Hematopoietic multipotent progenitor cell treated with erythropoietin and hydrocortisone succinate and interleukin-3 and kit ligand, for 4 days (in vitro differentiated cells): ENCODE data around the gene ZNF668.
"Not testable (repeated sequence)": the region's sequence is repeated elsewhere in the genome, so short reads cannot be mapped to it uniquely, and the experiment has no call there.

ENCODE experiments used
- DNase-seq: peaks from one replicate; pipeline ENCODE4 v3.0.0-alpha.2; 2015

Gene ZNF668

DNA sequence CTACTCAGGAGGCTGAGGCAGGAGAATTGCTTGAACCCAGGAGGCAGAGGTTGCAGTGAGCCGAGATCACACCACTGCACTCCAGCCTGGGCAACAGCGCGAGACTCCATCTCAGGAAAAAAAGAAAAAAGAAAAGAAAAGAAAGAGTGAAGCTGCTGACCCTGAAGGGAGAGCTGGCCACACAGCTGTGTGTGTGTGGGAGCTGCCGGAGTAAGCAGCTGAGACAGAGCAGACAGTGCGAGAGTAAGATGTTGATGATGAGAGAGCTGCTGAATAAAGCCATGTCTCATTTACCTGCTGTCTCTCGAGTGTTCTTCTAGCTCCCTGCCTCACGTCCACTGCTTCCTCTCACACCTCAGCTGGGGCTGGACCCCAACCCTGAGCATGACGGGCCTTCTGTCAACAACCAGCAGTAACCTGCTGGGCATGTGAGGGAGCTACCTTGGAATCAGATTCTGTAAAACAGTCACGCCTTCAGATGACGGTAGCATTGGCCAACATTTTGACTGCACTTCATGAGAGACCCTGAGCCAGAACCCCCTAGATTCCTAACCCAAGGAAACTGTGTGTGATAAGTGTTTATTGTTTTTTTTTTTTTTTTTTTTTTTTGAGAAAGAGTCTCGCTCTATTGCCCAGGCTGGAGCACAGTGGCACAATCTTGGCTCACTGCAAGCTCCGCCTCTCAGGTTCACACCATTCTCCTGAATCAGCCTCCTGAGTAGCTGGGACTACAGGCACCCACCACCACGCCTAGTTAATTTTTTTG, 27.0 kb upstream of the ZNF668 start:
- DNase-seq, result not testable (repeated sequence)

DNA sequence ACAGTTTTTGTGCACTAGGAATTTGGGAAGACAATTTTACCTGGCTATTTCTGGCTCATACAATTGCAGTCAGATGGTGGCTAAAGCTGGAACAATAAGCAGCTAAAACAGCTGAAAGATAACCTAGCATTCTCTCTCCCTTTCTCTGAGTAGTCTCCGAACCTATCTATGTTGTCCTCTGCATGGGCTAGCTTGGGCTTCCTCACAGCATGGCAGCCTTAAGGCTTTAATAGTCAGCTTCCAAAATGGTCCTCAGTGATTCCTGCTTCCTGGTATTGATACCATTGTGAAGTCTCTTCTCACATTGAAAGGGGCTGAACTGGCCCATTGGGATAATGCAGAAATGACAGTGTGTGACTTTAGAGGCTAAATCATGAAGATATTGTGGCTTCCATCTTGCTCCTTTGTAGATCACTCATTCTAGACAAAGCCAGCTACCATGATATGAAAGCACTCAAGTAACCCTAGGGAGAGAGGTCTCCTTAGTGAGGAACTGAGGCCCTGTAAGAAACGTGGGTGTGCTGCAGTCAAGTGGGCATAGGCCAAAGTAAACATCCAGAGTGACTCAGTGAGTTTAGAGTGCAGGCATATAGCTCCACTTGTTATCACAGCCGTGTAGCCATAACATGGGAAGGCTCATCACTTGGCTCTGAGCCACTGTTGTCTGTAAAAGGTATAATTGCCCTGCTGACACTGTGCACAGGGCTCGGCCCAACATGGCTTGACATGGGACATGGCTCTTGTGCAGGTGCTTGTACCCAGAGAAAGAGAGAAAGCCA, 26.0 kb upstream of the ZNF668 start:
- DNase-seq, result no peak

DNA sequence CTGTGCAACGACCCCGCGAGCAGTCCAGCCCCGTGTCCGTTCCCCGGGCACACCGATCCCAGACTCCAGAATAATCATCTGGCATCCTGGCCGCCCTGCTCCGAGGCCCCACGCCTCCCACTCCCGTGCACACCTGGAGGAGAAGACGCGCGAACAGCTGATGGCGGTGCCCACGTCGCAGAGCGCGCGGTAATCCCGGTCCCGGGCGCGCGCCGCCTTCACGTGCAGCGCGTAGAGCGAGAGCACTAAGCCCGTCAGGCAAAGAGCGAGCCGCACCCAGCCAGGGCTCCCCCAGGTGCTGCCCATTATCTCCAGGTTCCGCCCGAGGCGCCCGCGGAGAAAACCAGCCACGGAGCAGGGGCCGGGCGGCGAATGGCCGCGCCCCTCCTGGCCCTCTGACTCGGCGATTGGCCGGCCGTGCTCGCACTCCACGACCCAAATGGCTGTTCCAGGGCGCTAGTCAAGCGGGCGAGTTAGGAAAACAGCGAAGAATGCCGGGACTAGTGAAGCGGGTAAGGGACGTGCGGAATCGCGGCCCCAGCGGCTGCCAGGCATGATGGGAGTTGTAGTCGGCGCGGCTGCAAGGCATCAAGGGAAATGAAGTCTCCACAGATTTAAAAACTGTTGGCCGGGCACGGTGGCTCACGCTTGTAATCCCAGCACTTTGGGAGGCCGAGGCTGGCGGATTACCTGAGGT, 20.5 kb upstream of the ZNF668 start, which contains the start of gene VKORC1:
Gene VKORC1, minus strand, starts transcription at position 374 of the 697 bp plus-strand sequence. Its CDS starts 68 bp downstream, at position 306.
- DNase-seq, result peak; percentile 99

DNA sequence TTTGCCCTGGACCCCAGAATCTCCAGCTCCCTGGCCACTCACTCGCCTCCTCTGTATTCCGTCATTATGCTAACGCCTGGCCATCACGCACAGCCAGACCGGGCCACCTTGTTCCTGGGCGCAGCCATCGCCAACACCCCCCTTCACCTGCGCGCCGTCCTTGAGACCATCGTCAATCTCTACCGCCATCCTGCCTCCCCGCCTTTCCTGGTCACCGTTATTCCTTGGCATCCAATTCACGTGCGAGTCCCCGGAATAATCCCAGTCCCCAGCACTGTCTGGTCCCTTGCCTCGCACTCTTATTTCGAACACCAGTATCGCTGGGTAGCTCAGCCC, 20.0 kb upstream of the ZNF668 start:
- DNase-seq, result peak; percentile 25

DNA sequence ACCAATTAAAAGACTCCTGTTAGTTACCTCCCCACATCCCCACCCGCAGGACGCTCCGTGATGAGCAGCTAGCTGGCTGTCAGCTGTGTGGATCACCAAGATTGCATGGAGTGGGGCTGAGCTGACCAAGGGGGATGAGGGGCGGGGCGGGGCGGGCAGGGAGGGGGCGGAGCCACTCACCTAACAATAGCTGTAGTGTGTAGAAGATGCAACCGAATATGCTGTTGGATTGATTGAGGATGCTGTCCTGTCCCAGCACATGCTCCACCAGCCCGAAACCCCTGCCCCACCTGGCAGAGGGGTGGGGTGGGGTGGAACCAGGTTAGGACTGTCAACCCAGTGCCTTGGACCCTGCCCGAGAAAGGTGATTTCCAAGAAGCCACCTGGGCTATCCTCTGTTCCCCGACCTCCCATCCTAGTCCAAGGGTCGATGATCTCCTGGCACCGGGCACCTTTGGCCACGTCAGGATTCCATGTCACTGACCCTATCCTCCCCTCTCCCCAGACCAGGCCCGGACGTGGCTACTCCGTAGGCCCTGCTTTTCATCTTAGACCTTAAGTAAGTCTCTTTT, 19.2 kb upstream of the ZNF668 start:
- DNase-seq, result peak; percentile 76

DNA sequence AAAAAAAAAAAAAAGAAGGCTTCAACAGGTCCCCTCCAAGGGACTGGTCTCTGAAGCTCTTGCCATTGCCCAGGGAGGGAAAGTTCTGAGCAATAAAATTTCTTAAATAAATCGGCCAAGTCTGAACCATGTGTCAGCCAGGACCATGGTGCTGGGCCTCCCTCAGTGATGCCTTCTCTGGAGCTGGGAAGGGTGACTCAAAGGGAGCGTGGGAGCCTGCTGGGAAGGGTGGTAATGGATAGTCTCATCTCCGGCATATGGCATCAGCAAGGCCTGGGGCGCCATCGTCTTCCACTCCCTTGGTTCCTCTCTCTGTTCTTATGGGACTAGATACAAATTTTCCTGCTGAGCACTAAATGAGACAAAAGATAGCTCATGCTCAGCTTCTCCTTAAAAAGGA, 18.3 kb upstream of the ZNF668 start:
- no peak for DNase-seq

DNA sequence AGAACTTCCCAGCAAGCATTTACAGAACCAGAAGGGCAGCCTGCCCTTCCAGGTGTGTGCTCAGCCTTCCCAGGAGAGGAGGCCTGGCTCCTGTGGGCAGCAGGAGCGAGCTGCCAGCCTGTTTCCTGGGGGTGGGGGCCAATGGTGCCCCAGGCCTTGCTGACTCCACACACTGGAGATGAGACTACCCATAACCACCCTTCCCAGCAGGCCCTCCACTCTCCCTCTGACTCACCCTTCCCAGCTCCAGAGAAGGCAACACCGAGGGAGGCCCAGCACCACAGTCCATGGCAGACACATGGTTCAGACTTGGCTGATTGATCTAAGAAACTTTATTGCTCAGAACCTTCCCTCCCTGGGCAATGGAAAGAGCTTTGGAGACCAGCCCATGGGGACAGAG, 16.5 kb upstream of the ZNF668 start:
- no peak for DNase-seq

DNA sequence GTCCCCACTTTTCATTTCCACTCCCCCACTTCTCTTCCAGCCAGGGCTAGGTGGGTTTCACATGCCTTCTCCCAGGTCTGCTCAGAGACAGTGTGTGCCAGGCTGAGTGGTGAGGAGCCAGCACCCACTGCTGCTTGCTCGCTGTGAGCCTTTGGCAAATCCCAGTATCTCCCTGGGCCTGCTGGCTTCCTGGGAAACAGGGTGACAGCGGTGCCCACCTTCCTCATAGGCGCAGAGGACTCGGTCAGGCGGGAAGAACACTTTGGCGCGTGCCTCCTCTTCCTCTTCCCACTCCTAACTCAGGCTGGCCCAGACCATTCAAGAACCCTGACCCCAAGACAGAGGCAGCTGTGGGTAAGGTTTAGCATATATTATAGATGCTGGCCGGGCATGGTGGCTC, 15.2 kb upstream of the ZNF668 start:
- DNase-seq, result no peak

DNA sequence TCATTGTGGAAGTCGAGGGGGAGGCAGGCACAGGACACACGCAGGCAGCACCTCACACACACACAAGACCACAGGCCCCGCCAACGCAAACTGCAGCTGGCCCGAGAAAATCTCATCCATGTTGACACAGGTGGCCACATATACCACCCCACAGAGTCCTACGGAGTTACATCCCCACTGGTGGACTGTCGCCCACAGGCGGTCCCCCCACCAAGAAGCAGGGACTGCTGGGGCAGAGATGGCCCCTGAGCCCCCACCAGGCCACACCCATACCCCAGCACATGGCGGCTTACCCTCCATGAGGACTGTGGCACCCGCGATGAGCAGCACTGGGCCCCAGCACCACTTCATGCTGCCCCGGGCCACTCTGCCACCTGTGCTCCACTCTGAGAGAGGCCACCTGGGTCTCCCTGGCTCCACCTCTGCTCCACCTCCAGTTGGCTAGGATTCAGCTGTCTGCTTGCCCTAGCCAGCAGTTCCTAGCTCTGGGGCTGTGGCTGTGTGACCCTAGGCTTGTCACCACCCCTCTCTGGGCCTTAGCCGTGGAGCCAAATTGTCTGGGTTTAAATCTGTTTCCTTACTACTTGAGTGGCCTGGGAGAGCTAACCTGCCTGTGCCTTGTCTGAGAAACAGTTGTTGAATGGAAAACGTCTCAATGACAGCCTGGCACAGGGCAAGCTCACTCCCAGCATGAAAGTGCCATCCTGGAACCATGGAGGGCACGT, 14.6 kb upstream of the ZNF668 start, which contains the start of gene PRSS53:
Gene PRSS53, minus strand, starts transcription at position 485 of the 725 bp plus-strand sequence. Its CDS starts 134 bp downstream, at position 351.
- no peak for DNase-seq

DNA sequence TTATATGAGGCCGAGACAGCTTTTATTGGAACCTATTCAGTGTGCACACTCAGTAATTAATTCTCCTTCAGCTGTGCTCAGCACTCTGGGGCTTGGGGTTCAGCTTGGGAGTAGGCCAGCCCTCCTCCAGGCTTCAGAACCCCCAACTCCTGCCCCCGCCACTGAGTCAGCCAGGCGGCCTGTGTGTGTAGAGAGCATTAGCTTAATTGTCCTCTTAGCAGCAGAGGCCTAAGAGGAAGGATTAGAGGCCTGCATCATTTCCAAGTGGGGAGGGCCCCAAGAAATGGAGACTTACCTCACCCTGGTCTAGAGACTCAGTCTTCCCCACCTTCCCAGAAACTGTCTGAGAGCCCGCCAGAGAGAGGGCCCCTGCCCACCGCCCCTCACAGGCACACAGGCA, 13.9 kb upstream of the ZNF668 start:
- no peak for DNase-seq

DNA sequence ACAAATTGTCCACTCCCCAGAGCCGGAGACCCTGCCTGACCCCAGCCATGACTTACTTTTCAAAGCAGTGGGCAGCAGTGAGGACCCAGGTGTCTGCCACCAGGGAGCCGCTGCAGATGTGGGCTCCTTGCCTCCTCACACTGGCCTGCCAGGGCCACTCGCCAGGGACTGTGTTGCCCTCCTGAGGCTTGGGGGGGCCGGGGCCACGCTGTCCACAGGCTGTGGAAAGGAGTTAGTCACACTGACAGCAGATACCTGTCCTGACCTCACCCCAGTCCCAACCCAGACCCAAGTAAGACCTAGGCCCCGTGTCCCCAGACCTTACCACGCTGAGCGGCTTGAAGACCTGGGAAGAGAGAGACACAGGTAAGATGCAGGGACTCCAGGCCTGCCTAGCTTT, 13.4 kb upstream of the ZNF668 start:
- no peak for DNase-seq

DNA sequence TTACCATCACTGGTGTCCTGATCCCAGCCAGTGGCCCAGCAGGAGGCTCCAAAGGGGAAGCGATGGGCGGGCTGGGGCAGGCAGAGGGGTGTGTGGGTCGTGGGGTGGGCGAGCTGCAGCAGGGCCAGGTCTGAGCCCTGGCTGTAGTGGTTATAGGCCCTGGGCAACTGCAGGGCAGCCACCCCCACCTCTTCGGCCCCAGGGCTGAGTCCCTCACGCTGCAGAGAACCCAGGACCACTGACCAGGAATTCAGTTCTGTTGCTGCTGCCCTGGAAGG, 12.5 kb upstream of the ZNF668 start:
- no peak for DNase-seq

DNA sequence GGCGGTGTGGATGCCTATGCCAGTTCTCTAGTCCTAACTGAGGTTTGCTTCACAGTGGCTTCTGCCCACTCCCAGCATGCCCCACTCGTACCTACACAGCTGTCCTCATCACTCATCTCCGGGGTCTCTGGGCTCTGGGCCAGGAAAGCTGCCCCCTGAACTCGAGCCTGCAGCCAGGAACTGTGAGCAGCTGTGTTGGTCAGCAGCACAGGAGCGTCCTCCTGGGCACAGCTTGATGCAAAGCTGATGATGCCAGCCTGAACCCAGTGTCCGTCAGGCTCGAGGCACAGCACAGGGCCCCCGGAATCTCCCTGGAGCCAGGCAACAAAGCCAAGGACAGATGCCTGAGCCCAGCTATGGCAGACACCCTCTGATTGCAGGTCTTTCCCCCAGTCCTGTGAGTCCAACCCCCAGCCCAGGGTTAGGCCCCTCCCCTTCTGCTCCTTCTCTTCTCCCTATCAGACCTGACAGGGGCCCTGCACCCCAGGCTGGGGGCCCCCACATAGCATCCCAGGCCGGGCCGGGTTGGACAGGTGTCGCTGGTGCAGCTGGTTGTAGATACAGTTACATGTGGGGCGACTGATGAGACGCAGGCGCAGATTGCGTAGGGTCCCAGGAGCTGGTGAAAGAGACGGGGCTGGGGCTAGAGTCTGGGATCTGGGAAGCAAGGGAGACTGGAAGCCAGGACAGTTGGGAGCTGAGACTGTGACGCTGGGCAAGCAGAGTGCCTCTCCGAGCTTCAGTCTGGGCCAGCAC, 12.0 kb upstream of the ZNF668 start:
- no peak for DNase-seq

DNA sequence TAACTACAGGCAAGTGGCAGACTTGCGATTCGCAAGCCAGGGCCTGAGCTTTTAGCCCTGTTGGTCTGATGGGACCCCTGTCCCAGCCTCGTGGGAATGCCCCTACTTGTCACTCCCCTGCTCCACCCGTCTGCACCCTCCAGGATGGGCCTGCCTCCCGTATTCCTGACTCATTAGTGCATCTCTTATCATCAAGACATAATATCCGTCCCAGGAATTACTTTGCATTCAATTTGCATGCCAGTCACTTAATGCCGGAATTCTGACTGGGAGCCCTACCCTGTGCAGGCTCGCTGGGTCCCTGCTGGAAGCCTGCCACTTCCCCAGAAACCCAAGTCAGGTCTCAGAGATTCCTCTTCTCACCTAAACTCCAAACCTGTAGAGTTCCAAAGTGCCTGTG, 11.4 kb upstream of the ZNF668 start:
- DNase-seq, result no peak

DNA sequence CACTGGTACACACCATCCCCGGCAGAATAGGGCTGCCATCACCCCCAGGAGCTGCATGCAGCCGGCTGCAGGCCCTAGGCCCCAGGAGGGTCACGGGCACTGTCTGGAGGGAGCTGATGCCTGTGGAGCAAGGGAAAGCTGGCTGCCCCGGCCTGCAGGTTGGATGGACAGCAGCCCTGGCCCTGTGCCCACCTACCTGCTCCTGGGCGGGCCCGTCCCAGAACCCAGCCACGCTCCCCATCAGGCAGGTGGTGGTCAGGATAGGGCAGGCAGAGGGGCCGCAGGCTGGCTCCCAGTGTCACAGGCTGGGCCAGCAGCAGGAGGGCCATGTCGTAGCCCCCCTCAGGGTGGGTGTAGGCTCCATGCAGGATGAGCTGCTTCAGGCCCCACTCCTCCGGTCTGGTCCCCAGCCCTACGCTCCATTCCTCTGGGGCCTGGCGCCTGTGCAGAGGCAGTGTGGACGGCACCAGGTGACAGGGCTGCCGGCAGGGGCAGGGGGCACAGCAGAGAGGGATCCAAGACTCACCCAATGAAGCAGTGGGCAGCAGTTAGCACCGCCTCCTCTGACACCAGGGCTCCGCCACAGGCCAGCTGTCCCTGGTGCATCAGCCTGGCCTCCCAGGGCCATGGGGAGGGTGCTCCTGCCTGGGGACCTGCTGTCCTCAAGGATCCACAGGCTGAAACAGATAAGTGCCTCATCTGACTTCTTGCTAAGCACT, 10.7 kb upstream of the ZNF668 start:
- DNase-seq, result no peak

DNA sequence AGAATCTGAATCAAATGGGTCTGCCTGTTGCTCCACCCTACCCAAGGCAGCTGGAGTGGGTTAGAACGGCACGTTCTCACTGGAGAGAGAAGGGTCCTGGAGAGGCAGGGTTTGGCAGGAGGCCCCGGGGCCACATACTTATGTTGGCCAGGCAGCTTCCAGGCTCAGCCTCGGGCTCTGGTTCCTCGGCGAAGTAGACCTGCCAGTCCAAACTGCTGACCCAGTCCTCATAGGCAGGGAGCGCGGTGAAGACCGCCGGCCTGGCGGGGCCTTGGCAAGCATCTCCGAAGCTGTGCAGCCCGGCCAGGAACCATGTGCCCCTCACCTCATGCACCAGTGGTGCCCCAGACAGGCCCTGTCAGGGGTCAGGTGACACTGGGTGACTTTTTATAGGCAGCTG, 9.9 kb upstream of the ZNF668 start:
- no peak for DNase-seq

DNA sequence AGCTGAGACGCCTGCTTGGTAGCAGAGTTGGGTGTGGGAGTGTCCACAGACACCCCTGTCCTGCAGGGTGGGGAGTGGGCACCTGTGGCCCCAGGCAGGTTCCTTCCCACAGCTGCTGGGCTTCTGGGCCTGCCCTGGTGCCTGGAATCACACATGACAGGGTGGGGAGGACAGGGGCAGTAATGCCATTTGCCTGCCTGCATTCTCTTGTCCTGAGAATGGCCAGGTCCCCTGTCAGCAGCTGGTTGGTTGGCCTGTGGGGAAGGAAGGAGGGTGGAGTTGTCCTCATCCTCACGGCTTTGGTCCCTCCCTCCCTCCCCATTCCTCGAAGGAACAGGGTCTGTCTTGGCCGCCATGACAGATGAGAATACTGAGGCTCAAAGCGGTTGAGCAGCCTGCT, 9.5 kb upstream of the ZNF668 start:
- no peak for DNase-seq

DNA sequence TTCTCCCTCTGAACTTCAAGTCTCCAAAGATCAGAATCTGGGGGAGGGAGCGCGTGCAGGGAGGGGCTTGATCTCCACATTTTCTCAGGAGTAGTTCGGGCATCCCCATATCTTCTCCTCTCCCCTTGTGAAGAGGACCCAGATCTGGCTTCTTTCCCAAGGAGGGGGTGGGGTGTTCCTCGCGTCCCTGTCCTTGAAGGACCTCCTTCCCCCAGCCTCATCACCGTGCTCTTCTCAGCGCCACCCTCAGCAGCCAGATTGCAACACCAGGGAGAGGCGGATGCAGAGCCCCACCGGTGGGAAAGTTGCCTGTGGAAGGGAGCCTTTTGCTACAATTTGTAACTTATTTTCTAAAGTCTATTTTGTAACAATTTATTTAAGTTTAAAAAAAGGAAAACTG, 9.0 kb upstream of the ZNF668 start:
- no peak for DNase-seq

DNA sequence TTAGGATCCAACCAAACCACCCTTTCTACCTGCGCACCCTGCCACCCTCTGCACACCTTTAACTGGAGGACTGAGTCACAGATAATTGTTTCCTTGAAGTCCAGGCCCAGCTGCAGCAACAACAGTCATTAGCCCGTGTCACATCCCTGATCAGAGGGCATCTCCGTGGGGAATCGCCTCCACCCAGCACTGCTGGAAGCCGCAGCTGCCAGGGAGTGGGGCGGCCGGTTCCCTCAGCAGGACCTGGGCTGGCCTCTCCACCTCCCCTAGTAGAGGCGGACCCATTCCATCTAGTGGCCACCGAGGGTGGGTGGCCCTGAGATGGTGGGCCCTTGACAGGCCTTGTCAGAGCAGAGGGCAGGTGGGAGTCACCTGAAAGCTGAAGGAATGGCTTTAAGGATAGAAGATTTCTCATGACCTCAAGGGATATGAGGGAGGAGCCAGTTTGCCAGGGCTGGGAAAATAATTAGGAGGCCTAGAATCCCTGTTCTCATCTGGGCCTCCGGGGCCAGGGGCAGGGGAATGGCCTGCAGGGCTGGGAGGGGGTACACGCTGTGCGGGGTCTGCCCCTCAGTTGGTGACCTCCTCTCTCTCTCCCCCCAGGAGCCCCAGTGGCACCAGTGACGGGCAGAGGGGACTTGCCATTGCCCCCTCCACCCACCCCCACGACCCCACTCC, 8.5 kb upstream of the ZNF668 start:
- no peak for DNase-seq

DNA sequence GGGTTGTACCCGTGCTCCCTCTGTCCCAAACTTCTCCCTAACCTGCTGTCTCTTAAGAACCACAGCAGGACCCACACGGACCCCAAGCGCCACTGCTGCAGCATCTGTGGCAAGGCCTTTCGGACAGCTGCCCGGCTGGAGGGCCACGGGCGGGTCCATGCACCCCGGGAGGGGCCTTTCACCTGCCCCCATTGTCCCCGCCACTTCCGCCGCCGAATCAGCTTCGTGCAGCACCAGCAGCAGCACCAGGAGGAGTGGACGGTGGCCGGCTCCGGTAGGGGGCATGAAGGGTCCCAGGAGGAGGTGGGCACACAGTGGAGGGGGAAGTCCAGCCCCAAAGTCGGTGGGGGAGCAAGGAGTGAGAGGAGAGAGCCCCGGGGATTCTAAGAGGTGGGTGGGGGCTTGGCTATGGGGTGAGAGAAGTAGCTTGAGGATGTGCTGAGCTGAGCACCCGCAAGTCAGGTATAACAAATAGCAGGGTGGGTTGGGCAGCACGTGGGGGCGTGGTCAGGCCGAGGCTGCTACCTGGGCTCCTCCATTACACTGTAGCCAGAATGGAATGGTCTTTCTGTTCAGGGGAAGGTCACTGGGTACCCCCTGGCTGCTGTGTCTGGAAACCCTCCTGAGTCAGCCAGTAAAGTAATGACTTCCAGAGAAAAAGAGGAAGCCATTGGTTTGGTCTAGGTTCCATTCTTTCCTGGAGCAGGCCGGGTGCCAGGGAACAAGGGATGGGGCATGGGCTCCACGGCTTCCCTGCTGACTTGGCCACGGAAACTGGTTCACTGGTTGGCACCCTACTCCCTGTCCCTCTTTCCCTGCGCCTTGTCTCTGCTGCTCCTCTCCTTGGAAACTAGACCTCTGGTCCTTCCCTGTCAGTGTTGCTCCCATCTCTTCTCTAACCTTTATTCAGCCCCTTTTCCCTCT, 7.7 kb upstream of the ZNF668 start:
- no peak for DNase-seq
